Colonic mucosa (tissue), 4 donors: ENCODE results near the gene CHN2. TPM values are rescaled to one million over a fixed set of nuclear protein-coding genes. Genes with fewer than 3 reads are reported as not detected.

Experiments
- DNase-seq: peaks from one replicate; pipeline ENCODE4 v3.0.0-alpha.2; 2020
- H3K27ac ChIP-seq: fragments of 200-600 bp; one replicate; pipeline ENCODE4 v1.8.0; 2021
- H3K27me3 ChIP-seq: fragments of 200-600 bp; one replicate; pipeline ENCODE4 v1.8.0; 2021
- H3K36me3 ChIP-seq: fragments of 200-600 bp; one replicate; pipeline ENCODE4 v1.8.0; 2021
- H3K4me1 ChIP-seq: fragments of 200-600 bp; one replicate; pipeline ENCODE4 v1.8.0; 2021; ENCODE audit warnings: mild to moderate bottlenecking
- H3K4me3 ChIP-seq: fragments of 200-600 bp; one replicate; pipeline ENCODE4 v1.8.0; 2021
- H3K9ac ChIP-seq, 2 donors: one replicate each; pipeline ENCODE4 v1.7.0; 2013; ENCODE audit warnings: control low read depth in 2 of 2, low read depth in 2 of 2, low read length in 2 of 2
- H3K9me3 ChIP-seq: fragments of 200-600 bp; one replicate; pipeline ENCODE4 v1.8.0; 2021
- CTCF ChIP-seq: fragments of 200-600 bp; IDR thresholded peaks from one replicate; pipeline ENCODE4 v1.8.0; 2022; ENCODE audit warnings: antibody characterized with exemption, mild to moderate bottlenecking
- intact Hi-C: fragments of 100-400 bp; cut with DNase I; formaldehyde crosslinking; loops from one replicate; pipeline ENCODE4 v1.14.1; 2022
- total RNA-seq, 2 donors: library from RNA; stranded (reverse); fragmentation: NEBNext Ultra II Directional in 1 of 2; extraction: Animal tissue kit (Norgen Biotek cat#: 25700) in 1 of 2; gene quantifications; one replicate each; pipeline ENCODE4 v1.2.1, GENCODE V29; 2021
- donor health status: healthy.
- donor health status: DM: no; HTN: no; CAD: no.
- donor health status: DM: no; HTN: no; CAD: no.

Gene CHN2
- total RNA-seq, 2 donors from 2014 or later, result 12.8 to 19.8 TPM

GRCh38 chr7:29228289-29229011, 33.9 kb downstream of the CHN2 start:
- Histone ChIP-seq H3K27me3 (no peaks in the 10 kb centered on the region), H3K9ac (peak overlapping the region in 1 of 2 donors; percentile 14), H3K4me3 (no peak overlapping the region), H3K27ac (no peak overlapping the region), H3K9me3 (no peaks in the 10 kb centered on the region), H3K36me3 (no peaks in the 10 kb centered on the region), H3K4me1 (no peaks in the 10 kb centered on the region)
- no peak for TF ChIP-seq CTCF
- intact Hi-C loops, result no loop called here
- peak; percentile 80 for DNase-seq

GRCh38 chr7:29229066-29229465, 34.5 kb downstream of the CHN2 start:
- intact Hi-C loops, result no loop called here
- H3K9ac ChIP-seq, result peak overlapping the region in 1 of 2 donors; percentile 14
- H3K9me3 ChIP-seq, result no peaks in the 10 kb centered on the region
- H3K4me3 ChIP-seq, result no peak overlapping the region
- no peak overlapping the region for H3K27ac ChIP-seq
- no peak for DNase-seq
- no peaks in the 10 kb centered on the region for H3K4me1 ChIP-seq
- H3K36me3 ChIP-seq, result no peaks in the 10 kb centered on the region
- no peak for TF ChIP-seq CTCF
- no peaks in the 10 kb centered on the region for H3K27me3 ChIP-seq

GRCh38 chr7:29229946-29230345, 35.4 kb downstream of the CHN2 start:
- intact Hi-C loops, result no loop called here
- Histone ChIP-seq H3K4me3 (no peak overlapping the region), H3K36me3 (no peaks in the 10 kb centered on the region), H3K27ac (no peak overlapping the region), H3K9ac (no peak overlapping the region), H3K9me3 (no peaks in the 10 kb centered on the region), H3K27me3 (no peaks in the 10 kb centered on the region), H3K4me1 (no peaks in the 10 kb centered on the region)
- no peak for TF ChIP-seq CTCF
- DNase-seq, result no peak

GRCh38 chr7:29230871-29231345, 36.3 kb downstream of the CHN2 start:
- Histone ChIP-seq H3K4me3 (no peak overlapping the region), H3K9ac (no peak overlapping the region), H3K9me3 (no peaks in the 10 kb centered on the region), H3K27me3 (no peaks in the 10 kb centered on the region), H3K4me1 (no peaks in the 10 kb centered on the region), H3K36me3 (no peaks in the 10 kb centered on the region), H3K27ac (no peak overlapping the region)
- intact Hi-C loops, result no loop called here
- no peak for DNase-seq
- no peak for TF ChIP-seq CTCF

DNA sequence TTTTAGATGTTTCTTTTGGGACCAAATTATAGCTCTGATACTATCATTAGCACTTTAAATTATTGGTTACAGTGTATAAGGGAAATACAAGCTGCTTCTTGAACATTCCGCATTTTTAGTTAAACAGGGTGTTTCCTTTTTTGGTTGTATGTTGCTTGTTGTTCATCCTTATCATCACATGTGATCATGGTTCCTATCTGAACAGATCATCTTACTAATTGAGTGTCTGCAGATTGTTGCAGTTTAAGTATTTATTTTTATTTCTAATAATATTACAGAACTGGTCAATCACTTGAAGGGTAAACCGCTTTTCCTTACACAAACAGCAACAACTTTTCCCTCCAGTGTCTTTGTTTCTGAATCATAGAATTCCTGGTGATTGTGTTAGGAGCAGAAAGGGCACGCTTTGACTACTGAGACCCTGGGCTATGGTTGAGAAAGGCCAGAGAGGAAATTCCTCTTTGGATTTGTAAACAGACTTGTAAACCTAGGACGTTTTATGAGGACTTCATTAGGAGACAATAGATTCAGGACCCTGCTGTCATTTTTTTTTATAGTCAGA, 37.2 kb downstream of the CHN2 start:
- Histone ChIP-seq H3K9me3 (no peaks in the 10 kb centered on the region), H3K4me3 (no peak overlapping the region), H3K4me1 (no peaks in the 10 kb centered on the region), H3K27me3 (no peaks in the 10 kb centered on the region), H3K9ac (no peak overlapping the region), H3K36me3 (no peaks in the 10 kb centered on the region), H3K27ac (no peak overlapping the region)
- intact Hi-C loops, result no loop called here
- no peak for DNase-seq
- TF ChIP-seq CTCF, result no peak
